WTC11 (cell line): ENCODE results near the gene ZFP36L1.

Experiments used
- MLX ChIP-seq: sonication (generic); formaldehyde crosslinking; IDR thresholded peaks from 2 replicates; pipeline ENCODE4 v1.8.1; 2023; ENCODE audit warnings: mild to moderate bottlenecking, missing genetic modification reagents, moderate library complexity
- PRDM15 ChIP-seq: sonication (generic); formaldehyde crosslinking; IDR thresholded peaks from 2 replicates; pipeline ENCODE4 v1.8.0; 2022; ENCODE audit warnings: missing genetic modification reagents
- PREB ChIP-seq: sonication (generic); formaldehyde crosslinking; IDR thresholded peaks from 2 replicates; pipeline ENCODE4 v1.8.1; 2022; ENCODE audit warnings: mild to moderate bottlenecking, missing genetic modification reagents, moderate library complexity, borderline replicate concordance
- USF2 ChIP-seq: sonication (generic); formaldehyde crosslinking; IDR thresholded peaks from 2 replicates; pipeline ENCODE4 v1.8.1; 2023; ENCODE audit warnings: mild to moderate bottlenecking, missing genetic modification reagents, moderate library complexity

GRCh38 chr14:68786491-68787091 is 6.3 kb downstream of the ZFP36L1 start:
- TF ChIP-seq MLX (CRISPR knock-in tag) (no peak), PREB (CRISPR knock-in tag) (no peak), USF2 (CRISPR knock-in tag) (no peak), PRDM15 (CRISPR knock-in tag) (no peak)
